SK-N-SH (cell line): ENCODE data around the gene RGS7. TPM values are rescaled to one million over a fixed set of nuclear protein-coding genes. Genes with fewer than 3 reads are reported as not detected.

Experiments
- CTCF ChIA-PET: fragments of 300-600, 350-600 bp; formaldehyde crosslinking; extraction: SDS; loops from one replicate; lab custom pipeline; 2021; lab: Yijun Ruan, JAX
- POLR2A ChIA-PET: fragments of 350-600 bp; sonication (Branson Sonifier 250); formaldehyde crosslinking; extraction: SDS; loops from one replicate; lab custom pipeline; 2020; ENCODE audit warnings: antibody characterized with exemption, inconsistent platforms; lab: Yijun Ruan, JAX
- DNase-seq: peaks from one replicate; pipeline ENCODE4 v3.0.0; 2012
- H2AFZ ChIP-seq: fragments of 200-600 bp; sonication (generic); 2 replicates; pipeline ENCODE4 v1.8.1; 2016; ENCODE audit warnings: antibody characterized with exemption, mild to moderate bottlenecking, low read depth
- H3F3A ChIP-seq: fragments of 200-600 bp; sonication (generic); replicated peaks from 2 replicates; pipeline ENCODE3; 2016; ENCODE audit warnings: antibody characterized with exemption, mild to moderate bottlenecking; ENCODE audit not compliant: insufficient read depth
- H3K27ac ChIP-seq, 2 experiments: fragments of 200-500 bp in 1 of 2; fragments of 200-600 bp in 1 of 2; sonication (Bioruptor generic) in 1 of 2; sonication (generic), shearing (Covaris generic) in 1 of 2; 2 replicates each; pipeline versions ENCODE4 v1.5.1 to v1.6.1; 2014 to 2016; ENCODE audit warnings: low read depth in 2 of 2, inconsistent platforms in 1 of 2, low read length in 1 of 2, mild to moderate bottlenecking in 1 of 2, mixed read lengths in 1 of 2
- H3K27me3 ChIP-seq: fragments of 200-600 bp; sonication (generic), shearing (Covaris generic); 2 replicates; pipeline ENCODE4 v1.6.1; 2016; ENCODE audit warnings: mixed run types; ENCODE audit not compliant: insufficient read depth
- H3K36me3 ChIP-seq, 2 experiments: fragments of 200-500 bp in 1 of 2; fragments of 200-600 bp in 1 of 2; sonication (Bioruptor generic) in 1 of 2; sonication (generic) in 1 of 2; replicated peaks in 1 of 2; 2 replicates each; pipeline versions ENCODE3 to v1.5.1; 2014 to 2016; ENCODE audit warnings: low read length in 1 of 2, mild to moderate bottlenecking in 1 of 2; ENCODE audit not compliant: insufficient read depth in 2 of 2, control insufficient read depth in 1 of 2
- H3K4me1 ChIP-seq, 2 experiments: fragments of 200-500 bp in 1 of 2; fragments of 200-600 bp in 1 of 2; sonication (Bioruptor generic) in 1 of 2; sonication (generic), shearing (Covaris generic) in 1 of 2; 2 replicates each; pipeline versions ENCODE4 v1.5.1 to v1.6.1; 2014 to 2016; ENCODE audit warnings: low read depth in 1 of 2, low read length in 1 of 2, mixed run types in 1 of 2; ENCODE audit not compliant: insufficient read depth in 2 of 2, control insufficient read depth in 1 of 2
- H3K4me2 ChIP-seq: fragments of 200-600 bp; sonication (generic), shearing (Covaris generic); 2 replicates; pipeline ENCODE4 v1.6.1; 2017; ENCODE audit warnings: mixed run types
- H3K4me3 ChIP-seq, 2 experiments: fragments of 200-500 bp in 1 of 2; fragments of 200-600 bp in 1 of 2; sonication (Bioruptor generic) in 1 of 2; sonication (generic), shearing (Covaris generic) in 1 of 2; 2 replicates each; pipeline versions ENCODE4 v1.5.1 to v1.8.1; 2014 to 2016; ENCODE audit warnings: low read depth in 2 of 2, inconsistent platforms in 1 of 2, low read length in 1 of 2, mild to moderate bottlenecking in 1 of 2, mixed read lengths in 1 of 2, moderate library complexity in 1 of 2
- H3K79me2 ChIP-seq: fragments of 200-600 bp; sonication (generic); 2 replicates; pipeline ENCODE4 v1.8.1; 2017; ENCODE audit warnings: mild to moderate bottlenecking; ENCODE audit not compliant: insufficient read depth
- H3K9ac ChIP-seq: fragments of 200-600 bp; sonication (generic); 2 replicates; pipeline ENCODE4 v1.6.1; 2017; ENCODE audit warnings: mixed run types
- H3K9me2 ChIP-seq: fragments of 200-600 bp; sonication (generic); 2 replicates; pipeline ENCODE4 v1.6.1; 2017; ENCODE audit warnings: mixed run types
- H3K9me3 ChIP-seq: fragments of 200-600 bp; sonication (generic); 2 replicates; pipeline ENCODE4 v1.6.1; 2017; ENCODE audit warnings: mixed run types, mild to moderate bottlenecking, moderate library complexity
- H4K20me1 ChIP-seq: fragments of 200-600 bp; sonication (generic); 2 replicates; pipeline ENCODE4 v1.6.1; 2017; ENCODE audit warnings: mild to moderate bottlenecking, mixed run types; ENCODE audit not compliant: insufficient read depth
- CHD2 ChIP-seq: fragments of 150-350 bp; IDR thresholded peaks from 2 replicates; pipeline ENCODE4 v1.6.1; 2018; ENCODE audit warnings: low read length; ENCODE audit not compliant: partially characterized antibody
- ELF1 ChIP-seq: IDR thresholded peaks from 2 replicates; pipeline ENCODE4 v1.4.0; 2012
- EZH2phosphoT487 ChIP-seq: fragments of 200-600 bp; sonication (generic); IDR thresholded peaks from 2 replicates; pipeline ENCODE4 v1.6.1; 2017; ENCODE audit warnings: low read depth, mixed run types, mild to moderate bottlenecking, antibody characterized with exemption, moderate library complexity, borderline replicate concordance
- FOSL2 ChIP-seq: IDR thresholded peaks from 2 replicates; pipeline ENCODE4 v1.4.0; 2012; ENCODE audit warnings: low read depth, mild to moderate bottlenecking, moderate library complexity, borderline replicate concordance
- GABPA ChIP-seq: IDR thresholded peaks from 2 replicates; pipeline ENCODE4 v1.4.0; 2012; ENCODE audit warnings: low read depth, mild to moderate bottlenecking
- JUND ChIP-seq: IDR thresholded peaks from 2 replicates; pipeline ENCODE4 v1.4.0; 2012
- MXI1 ChIP-seq: IDR thresholded peaks from 2 replicates; pipeline ENCODE4 v1.6.1; 2012; ENCODE audit warnings: mild to moderate bottlenecking, low read depth, low read length, improper control_type of control experiment
- NFIC ChIP-seq: IDR thresholded peaks from 2 replicates; pipeline ENCODE4 v1.4.0; 2012; ENCODE audit warnings: borderline replicate concordance
- RAD21 ChIP-seq: IDR thresholded peaks from 2 replicates; pipeline ENCODE4 v1.6.1; 2012; ENCODE audit warnings: mild to moderate bottlenecking, low read length
- RCOR1 ChIP-seq: fragments of 150-350 bp; IDR thresholded peaks from 2 replicates; pipeline ENCODE4 v1.6.1; 2017; ENCODE audit warnings: antibody characterized with exemption, low read length
- SIN3A ChIP-seq: IDR thresholded peaks from 2 replicates; pipeline ENCODE4 v1.6.1; 2012; ENCODE audit warnings: low read depth, mild to moderate bottlenecking, low read length, moderate library complexity, borderline replicate concordance
- SMC3 ChIP-seq: IDR thresholded peaks from 2 replicates; pipeline ENCODE4 v1.6.1; 2012; ENCODE audit warnings: low read depth, low read length, improper control_type of control experiment
- TCF12 ChIP-seq: IDR thresholded peaks from 2 replicates; pipeline ENCODE4 v1.4.0; 2012
- TEAD4 ChIP-seq: IDR thresholded peaks from 2 replicates; pipeline ENCODE4 v1.4.0; 2012; ENCODE audit warnings: mild to moderate bottlenecking, borderline replicate concordance; ENCODE audit not compliant: insufficient read depth
- WGBS: methylation state at CpG from one replicate; pipeline ENCODE4 v1.1.6; 2017; ENCODE audit warnings: low lambda C conversion rate; 5-methylcytosine and 5-hydroxymethylcytosine counted together
- polyA plus RNA-seq, 3 experiments: library from polyadenylated mRNA; depleted of rRNA; stranded (reverse); fragments of >200 nt; gene quantifications; 2 replicates each; pipeline ENCODE4 v1.2.3, GENCODE V29; 2012
- TF ChIP-seq, protein P1 (sequence below): fragments of 150-350 bp; IDR thresholded peaks from 2 replicates; pipeline ENCODE4 v1.6.1; 2016; ENCODE audit warnings: mild to moderate bottlenecking, low read depth, low read length
- TF ChIP-seq, protein P2 (sequence below): IDR thresholded peaks from 2 replicates; pipeline ENCODE4 v1.4.0; 2012; ENCODE audit warnings: low read depth
- TF ChIP-seq, protein P3 (sequence below): fragments of 150-350 bp; IDR thresholded peaks from 2 replicates; pipeline ENCODE4 v1.6.1; 2017; ENCODE audit warnings: antibody characterized with exemption, low read length, low read depth, borderline replicate concordance

Gene RGS7
- polyA plus RNA-seq, 1 of the 3 experiments (the other 2 are of a cell fraction) = 0.36 TPM

DNA sequence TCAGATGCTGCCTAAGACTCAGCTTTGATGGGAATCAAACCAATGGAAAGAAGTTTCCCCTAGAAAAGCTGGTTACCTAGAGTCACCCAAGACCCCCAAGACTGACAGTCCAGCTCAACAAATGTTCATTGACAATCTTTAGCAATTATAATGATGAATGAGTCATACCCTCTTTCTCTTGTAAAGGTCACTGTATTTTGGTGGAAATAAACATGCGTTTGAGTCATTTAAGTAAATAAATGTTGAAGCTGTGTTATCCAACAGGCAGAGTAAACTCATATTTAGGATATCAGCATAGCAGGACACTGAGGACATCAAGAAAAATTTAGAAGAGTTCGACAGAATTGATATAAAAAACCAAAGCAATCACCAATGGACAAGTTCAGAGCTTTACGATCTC lies 295.9 kb downstream of the RGS7 start:
- H3K4me3 ChIP-seq = no peak overlapping the region
- no peak overlapping the region for H3K9ac ChIP-seq
- H4K20me1 ChIP-seq = no peaks in the 10 kb centered on the region
- POLR2A ChIA-PET = no interaction called here
- H3K4me1 ChIP-seq = no peaks in the 10 kb centered on the region
- no peaks in the 10 kb centered on the region for H3K9me2 ChIP-seq
- no peaks in the 10 kb centered on the region for H3K79me2 ChIP-seq
- H3K9me3 ChIP-seq = no peaks in the 10 kb centered on the region
- H2AFZ ChIP-seq = no peak overlapping the region
- H3F3A ChIP-seq = no peaks in the 10 kb centered on the region
- no peak for DNase-seq
- no peak overlapping the region for H3K27ac ChIP-seq
- no peak for TF ChIP-seq RAD21
- TF ChIP-seq ELF1 = no peak
- TF ChIP-seq EZH2phosphoT487 = no peak
- TF ChIP-seq GABPA = no peak
- no peak for TF ChIP-seq FOSL2
- no peak for TF ChIP-seq SIN3A
- no peak for TF ChIP-seq MXI1
- no peak for TF ChIP-seq CHD2
- TF ChIP-seq TEAD4 = no peak
- TF ChIP-seq RCOR1 = no peak
- no peak for TF ChIP-seq TCF12
- no peak overlapping the region for H3K4me2 ChIP-seq
- CTCF ChIA-PET = interaction anchor here (1.8 kb wide), 1 partner anchor 12 kb away, joined by 3 read pairs; no protein-coding TSS in a partner anchor
- WGBS = 44% methylated on average over 3 of the region's 3 CpGs
- H3K36me3 ChIP-seq = no peaks in the 10 kb centered on the region
- H3K27me3 ChIP-seq = no peaks in the 10 kb centered on the region

DNA sequence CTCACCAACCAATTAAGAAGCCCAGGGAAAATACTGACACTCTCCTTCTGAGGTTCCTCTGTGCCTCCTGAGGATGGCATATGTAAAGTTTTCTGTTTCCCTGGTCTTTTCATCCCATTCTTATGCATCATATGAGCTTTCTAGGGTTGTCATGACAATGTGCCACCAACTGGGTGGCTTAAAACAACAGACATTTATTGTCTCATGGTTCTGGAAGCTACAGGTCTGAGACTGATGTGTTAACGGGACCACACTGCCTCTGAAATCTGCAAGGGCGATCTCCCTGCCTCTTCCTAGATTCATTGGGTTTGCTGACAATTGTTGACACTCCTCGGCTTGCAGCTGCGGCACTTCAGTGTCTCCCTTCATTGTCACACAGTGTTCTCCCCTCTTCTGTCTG lies 308.4 kb downstream of the RGS7 start:
- no peak for TF ChIP-seq SMC3
- CTCF ChIA-PET = interaction anchor here (0.7 to 1.1 kb wide), 3 partner anchors 8 to 13 kb away, joined by 3 read pairs; no protein-coding TSS in a partner anchor
- no peak overlapping the region for H2AFZ ChIP-seq
- no peaks in the 10 kb centered on the region for H3F3A ChIP-seq
- H3K79me2 ChIP-seq = no peaks in the 10 kb centered on the region
- H3K4me1 ChIP-seq = no peaks in the 10 kb centered on the region; a peak in 1 of 4 replicates
- no peaks in the 10 kb centered on the region for H3K36me3 ChIP-seq
- H3K9me3 ChIP-seq = no peaks in the 10 kb centered on the region
- no peaks in the 10 kb centered on the region for H3K9me2 ChIP-seq
- POLR2A ChIA-PET = no interaction called here
- WGBS = 37% methylated on average over 4 of the region's 4 CpGs
- H3K4me2 ChIP-seq = no peak overlapping the region
- H3K4me3 ChIP-seq = no peak overlapping the region
- no peaks in the 10 kb centered on the region for H3K27me3 ChIP-seq
- no peak overlapping the region for H3K9ac ChIP-seq
- no peaks in the 10 kb centered on the region for H4K20me1 ChIP-seq
- H3K27ac ChIP-seq = no peak overlapping the region
- no peak for DNase-seq

DNA sequence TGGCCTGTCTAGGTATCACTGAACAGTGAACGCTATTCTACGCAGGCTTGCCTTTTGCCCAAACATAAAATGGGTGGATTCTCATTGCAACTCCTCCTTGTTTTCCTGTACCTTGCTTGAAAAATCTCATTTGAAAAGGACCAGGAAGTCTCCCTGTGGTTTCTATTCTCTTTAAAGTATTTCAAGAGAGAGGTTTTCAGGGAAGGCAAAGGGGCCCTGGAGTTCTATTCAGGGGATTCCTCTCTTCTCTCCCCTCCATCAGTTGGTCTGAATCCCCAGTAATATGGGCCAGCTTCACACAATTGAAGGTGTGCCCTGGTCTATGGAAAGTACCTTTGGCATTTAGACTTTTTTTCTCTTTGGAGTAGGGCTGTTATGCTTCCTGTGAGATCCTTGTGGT lies 311.3 kb downstream of the RGS7 start:
- Histone ChIP-seq H3K27ac (no peak overlapping the region), H3K27me3 (no peaks in the 10 kb centered on the region), H3K36me3 (no peaks in the 10 kb centered on the region), H3K79me2 (no peaks in the 10 kb centered on the region), H3K4me3 (no peak overlapping the region), H2AFZ (no peak overlapping the region), H3K9me2 (no peaks in the 10 kb centered on the region), H3F3A (no peaks in the 10 kb centered on the region), H3K9me3 (no peaks in the 10 kb centered on the region), H4K20me1 (no peaks in the 10 kb centered on the region), H3K4me2 (no peak overlapping the region), H3K9ac (no peak overlapping the region), H3K4me1 (no peaks in the 10 kb centered on the region)
- ChIA-PET CTCF (interaction anchor here (1.6 kb wide), 1 partner anchor 16 kb away, joined by 3 read pairs; no protein-coding TSS in a partner anchor), POLR2A (no interaction called here)
- 78% methylated on average over 2 of the region's 2 CpGs for WGBS
- TF ChIP-seq, protein P1, sequence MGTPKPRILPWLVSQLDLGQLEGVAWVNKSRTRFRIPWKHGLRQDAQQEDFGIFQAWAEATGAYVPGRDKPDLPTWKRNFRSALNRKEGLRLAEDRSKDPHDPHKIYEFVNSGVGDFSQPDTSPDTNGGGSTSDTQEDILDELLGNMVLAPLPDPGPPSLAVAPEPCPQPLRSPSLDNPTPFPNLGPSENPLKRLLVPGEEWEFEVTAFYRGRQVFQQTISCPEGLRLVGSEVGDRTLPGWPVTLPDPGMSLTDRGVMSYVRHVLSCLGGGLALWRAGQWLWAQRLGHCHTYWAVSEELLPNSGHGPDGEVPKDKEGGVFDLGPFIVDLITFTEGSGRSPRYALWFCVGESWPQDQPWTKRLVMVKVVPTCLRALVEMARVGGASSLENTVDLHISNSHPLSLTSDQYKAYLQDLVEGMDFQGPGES = no peak
- TF ChIP-seq TEAD4 (no peak), JUND (no peak), EZH2phosphoT487 (no peak), ELF1 (no peak), NFIC (no peak)
- TF ChIP-seq, protein P2, sequence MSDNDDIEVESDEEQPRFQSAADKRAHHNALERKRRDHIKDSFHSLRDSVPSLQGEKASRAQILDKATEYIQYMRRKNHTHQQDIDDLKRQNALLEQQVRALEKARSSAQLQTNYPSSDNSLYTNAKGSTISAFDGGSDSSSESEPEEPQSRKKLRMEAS = no peak
- TF ChIP-seq, protein P3, sequence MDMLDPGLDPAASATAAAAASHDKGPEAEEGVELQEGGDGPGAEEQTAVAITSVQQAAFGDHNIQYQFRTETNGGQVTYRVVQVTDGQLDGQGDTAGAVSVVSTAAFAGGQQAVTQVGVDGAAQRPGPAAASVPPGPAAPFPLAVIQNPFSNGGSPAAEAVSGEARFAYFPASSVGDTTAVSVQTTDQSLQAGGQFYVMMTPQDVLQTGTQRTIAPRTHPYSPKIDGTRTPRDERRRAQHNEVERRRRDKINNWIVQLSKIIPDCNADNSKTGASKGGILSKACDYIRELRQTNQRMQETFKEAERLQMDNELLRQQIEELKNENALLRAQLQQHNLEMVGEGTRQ = no peak
- DNase-seq = no peak
